ENCODE measurements around the gene CCT3. TPM values are rescaled to one million over a fixed set of nuclear protein-coding genes. Genes with fewer than 3 reads are reported as not detected.
"Not testable (repeated sequence)": the region's sequence is repeated elsewhere in the genome, so short reads cannot be mapped to it uniquely, and the experiment has no call there.

Gene CCT3
- total and polyA plus RNA-seq, 4 experiments from 2014 or later: 109 to 234 (median 152) TPM

DNA sequence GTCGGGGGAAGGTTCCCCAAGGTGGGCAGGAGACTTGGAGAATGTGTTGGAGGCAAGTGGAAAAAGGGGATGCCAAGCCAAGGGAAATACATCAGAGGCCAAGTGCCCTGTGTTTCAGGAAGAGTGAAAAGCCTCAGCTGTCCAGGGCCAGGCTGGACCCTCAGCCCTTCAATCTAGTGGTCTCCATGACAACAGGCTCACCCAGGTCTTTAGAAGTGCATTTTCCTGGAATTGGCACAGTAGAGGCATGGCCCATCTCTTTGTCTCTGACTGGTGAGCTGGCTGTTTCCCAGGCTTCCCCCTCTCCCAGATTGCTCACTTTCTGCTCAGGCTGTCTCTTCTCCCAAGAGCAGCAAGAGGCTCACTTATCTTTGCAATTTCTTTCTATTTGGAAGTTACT lies 20.5 kb upstream of the CCT3 start:
- Mint-ChIP-seq H3K4me3 (no peak overlapping the region), H3K9me3 (no peaks in the 10 kb centered on the region), H3K4me1 (peaks cover 4 to 7% (median 5%) of the 10 kb centered on the region in 4 donors), H3K27me3 (peaks cover 8 to 19% of the 10 kb centered on the region in 2 donors), H3K27ac (no peak overlapping the region), H3K36me3 (no peaks in the 10 kb centered on the region)
- no peak for DNase-seq
- no peaks in the 10 kb centered on the region for H3K9me3 ChIP-seq (ENCODE audit: control insufficient read depth in 1 of 2, low read length in 2 of 2)
- H3K4me3 ChIP-seq (ENCODE audit: low read length in 2 of 2): no peak overlapping the region
- ChIA-PET POLR2A (ENCODE audit: partially characterized antibody) (no interaction called here), CTCF (ENCODE audit: partially characterized antibody) (interaction anchor here (1.1 to 4.1 kb wide), 9 partner anchors 11 to 87 kb away, joined by 3 to 25 read pairs (median 4); no protein-coding TSS in a partner anchor)
- H3K36me3 ChIP-seq (ENCODE audit: insufficient read depth, low read length): no peaks in the 10 kb centered on the region
- H3K4me1 ChIP-seq (ENCODE audit: insufficient read depth, low read length): peaks cover 6% of the 10 kb centered on the region
- peaks cover 4% of the 10 kb centered on the region for H3K27me3 ChIP-seq (ENCODE audit: insufficient read depth, low read length)
- no peak overlapping the region for H3K27ac ChIP-seq (ENCODE audit: low read depth, low read length)
- intact Hi-C loops (cut with micrococcal nuclease): no loop called here

DNA sequence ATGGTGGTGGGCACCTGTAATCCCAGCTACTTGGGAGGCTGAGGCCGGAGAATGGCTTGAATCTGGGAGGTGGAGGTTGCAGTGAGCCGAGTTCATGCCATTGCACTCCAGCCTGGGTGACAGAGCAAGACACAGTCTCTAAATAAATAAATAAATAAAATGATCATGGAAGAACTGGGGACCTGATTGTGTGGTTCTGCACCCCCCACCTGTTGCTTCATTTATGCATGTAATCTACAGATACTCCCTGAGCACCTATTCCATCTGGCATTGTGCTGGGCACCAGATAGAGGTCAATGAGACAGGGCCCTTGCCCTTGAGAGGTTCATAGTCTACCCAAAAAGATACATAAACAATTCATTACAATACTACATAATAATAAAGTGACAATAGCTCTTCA lies 19.9 kb upstream of the CCT3 start:
- CTCF ChIA-PET (ENCODE audit: partially characterized antibody): interaction anchor here (0.6 to 4.1 kb wide), 5 partner anchors 13 to 688 kb away, joined by 3 to 25 read pairs (median 4); no protein-coding TSS in a partner anchor
- H3K9me3 Mint-ChIP-seq: no peaks in the 10 kb centered on the region
- H3K27me3 Mint-ChIP-seq: peaks cover 8 to 19% of the 10 kb centered on the region in 2 donors

DNA sequence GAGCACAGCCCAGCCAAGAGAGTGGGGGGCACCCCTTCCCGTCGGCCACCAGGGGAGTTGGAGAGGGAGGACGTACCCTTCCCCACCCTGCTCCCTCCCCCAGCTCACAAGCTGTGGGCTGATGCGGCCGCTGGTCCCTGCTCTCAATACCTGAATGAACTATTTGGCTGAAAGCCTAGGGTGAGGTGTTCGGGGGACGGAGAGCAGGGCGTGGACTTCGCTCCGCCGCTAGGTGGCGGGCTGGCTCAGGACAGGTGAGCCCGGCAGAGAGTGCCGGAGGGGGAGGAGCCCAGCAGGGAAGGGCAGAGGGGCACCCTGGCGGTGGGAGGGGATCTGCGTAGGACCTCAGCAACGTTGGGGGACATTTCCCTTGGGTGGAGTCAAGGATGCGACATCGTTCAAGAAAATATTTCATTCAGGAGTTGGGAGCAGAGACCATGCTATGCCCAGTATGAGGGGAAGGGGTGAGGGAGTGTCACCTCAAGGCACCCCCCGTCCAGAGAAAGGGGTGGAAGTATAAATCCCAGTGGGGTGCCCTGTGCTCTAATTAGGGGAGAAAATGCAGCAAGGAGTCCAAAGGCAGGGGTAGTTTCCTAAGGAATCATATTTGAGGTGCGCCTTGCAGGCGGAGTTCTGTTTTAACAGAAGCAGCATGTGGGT lies 18.9 kb upstream of the CCT3 start:
- CTCF ChIA-PET (ENCODE audit: partially characterized antibody): interaction anchor here (0.7 to 1.6 kb wide), 8 partner anchors 17 to 369 kb away, joined by 3 to 12 read pairs (median 4); partner anchors contain the start of gene SMG5
- Mint-ChIP-seq H3K4me1 (peaks cover 4 to 7% (median 5%) of the 10 kb centered on the region in 4 donors), H3K36me3 (no peaks in the 10 kb centered on the region), H3K4me3 (peak overlapping the region in 2 of 8 donors; percentile 26 to 46), H3K9me3 (no peaks in the 10 kb centered on the region), H3K27ac (no peak overlapping the region), H3K27me3 (peaks cover 8 to 19% of the 10 kb centered on the region in 2 donors)
- Histone ChIP-seq H3K36me3 (ENCODE audit: insufficient read depth, low read length) (no peaks in the 10 kb centered on the region), H3K27ac (ENCODE audit: low read depth, low read length) (no peak overlapping the region), H3K9me3 (ENCODE audit: control insufficient read depth in 1 of 2, low read length in 2 of 2) (no peaks in the 10 kb centered on the region), H3K27me3 (ENCODE audit: insufficient read depth, low read length) (peaks cover 4% of the 10 kb centered on the region), H3K4me3 (ENCODE audit: low read length in 2 of 2) (no peak overlapping the region), H3K4me1 (ENCODE audit: insufficient read depth, low read length) (peaks cover 6% of the 10 kb centered on the region)
- peak; percentile 43 to 69 (median 61) for DNase-seq
- POLR2A ChIA-PET (ENCODE audit: partially characterized antibody): no interaction called here
- intact Hi-C loops (cut with micrococcal nuclease): loop anchor here (1.0 kb wide), 1 partner anchor 89 kb away; no protein-coding TSS in a partner anchor

More for the DNA sequence above, 19.9 kb upstream of the CCT3 start:
- Histone ChIP-seq H3K36me3 (ENCODE audit: insufficient read depth, low read length) (no peaks in the 10 kb centered on the region), H3K27me3 (ENCODE audit: insufficient read depth, low read length) (peaks cover 4% of the 10 kb centered on the region), H3K9me3 (ENCODE audit: control insufficient read depth in 1 of 2, low read length in 2 of 2) (no peaks in the 10 kb centered on the region), H3K4me1 (ENCODE audit: insufficient read depth, low read length) (peaks cover 6% of the 10 kb centered on the region), H3K27ac (ENCODE audit: low read depth, low read length) (no peak overlapping the region), H3K4me3 (ENCODE audit: low read length in 2 of 2) (no peak overlapping the region)
- Mint-ChIP-seq H3K27ac (no peak overlapping the region), H3K4me1 (peaks cover 4 to 7% (median 5%) of the 10 kb centered on the region in 4 donors), H3K4me3 (no peak overlapping the region), H3K36me3 (no peaks in the 10 kb centered on the region)
- DNase-seq: no peak
- intact Hi-C loops (cut with micrococcal nuclease): loop anchor here (1.0 kb wide), 1 partner anchor 88 kb away; no protein-coding TSS in a partner anchor
- POLR2A ChIA-PET (ENCODE audit: partially characterized antibody): no interaction called here

DNA sequence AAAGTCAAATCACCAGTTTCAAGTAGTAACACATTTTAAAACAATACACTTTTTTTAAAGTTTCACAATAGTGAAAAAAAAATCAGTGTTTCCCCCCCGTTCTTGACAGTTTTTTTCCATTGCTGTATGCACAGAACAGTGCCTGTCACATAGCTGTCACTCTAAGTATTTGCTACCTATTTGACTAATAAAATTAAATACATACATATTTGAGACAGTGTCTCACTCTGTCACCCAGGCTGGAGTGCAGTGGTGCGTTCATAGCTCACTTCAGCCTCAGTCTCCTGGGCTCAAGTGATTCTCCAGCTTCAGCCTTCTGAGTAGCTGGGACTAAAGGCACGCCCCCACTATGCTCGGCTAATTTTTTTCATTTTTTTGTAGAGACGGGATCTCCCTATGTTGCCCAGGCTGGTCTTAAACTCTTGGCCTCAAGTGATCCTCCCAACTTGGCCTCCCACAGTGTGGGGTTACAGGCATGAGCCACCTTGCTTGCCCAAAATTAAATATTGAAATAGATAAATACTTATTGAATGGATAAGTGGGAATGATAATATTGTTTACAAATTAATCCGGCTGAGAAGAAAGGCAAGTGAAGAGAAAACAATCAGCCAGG lies 18.3 kb upstream of the CCT3 start:
- Mint-ChIP-seq H3K27me3 (peaks cover 8 to 19% of the 10 kb centered on the region in 2 donors), H3K4me3 (no peak overlapping the region), H3K4me1 (peaks cover 4 to 7% (median 5%) of the 10 kb centered on the region in 4 donors), H3K27ac (no peak overlapping the region), H3K9me3 (no peaks in the 10 kb centered on the region), H3K36me3 (no peaks in the 10 kb centered on the region)
- Histone ChIP-seq H3K27me3 (ENCODE audit: insufficient read depth, low read length) (peaks cover 4% of the 10 kb centered on the region), H3K27ac (ENCODE audit: low read depth, low read length) (no peak overlapping the region), H3K4me1 (ENCODE audit: insufficient read depth, low read length) (peaks cover 6% of the 10 kb centered on the region), H3K36me3 (ENCODE audit: insufficient read depth, low read length) (no peaks in the 10 kb centered on the region), H3K9me3 (ENCODE audit: control insufficient read depth in 1 of 2, low read length in 2 of 2) (no peaks in the 10 kb centered on the region), H3K4me3 (ENCODE audit: low read length in 2 of 2) (no peak overlapping the region)
- CTCF ChIA-PET (ENCODE audit: partially characterized antibody): interaction anchor here (0.7 to 1.6 kb wide), 8 partner anchors 19 to 370 kb away, joined by 3 to 12 read pairs (median 3); partner anchors contain the start of gene SMG5
- POLR2A ChIA-PET (ENCODE audit: partially characterized antibody): no interaction called here
- intact Hi-C loops (cut with micrococcal nuclease): no loop called here
- no peak for DNase-seq

GRCh38 chr1:156352481-156352880 lies 14.4 kb upstream of the CCT3 start:
- H3K4me3 Mint-ChIP-seq; H3K9me3 Mint-ChIP-seq; H3K9me3 ChIP-seq (ENCODE audit: control insufficient read depth in 1 of 2, low read length in 2 of 2); H3K4me1 Mint-ChIP-seq; H3K4me3 ChIP-seq (ENCODE audit: low read length in 2 of 2); intact Hi-C loops (cut with micrococcal nuclease); H3K27ac ChIP-seq (ENCODE audit: low read depth, low read length); DNase-seq; H3K36me3 Mint-ChIP-seq; H3K27ac Mint-ChIP-seq; H3K4me1 ChIP-seq (ENCODE audit: insufficient read depth, low read length); H3K36me3 ChIP-seq (ENCODE audit: insufficient read depth, low read length); H3K27me3 ChIP-seq (ENCODE audit: insufficient read depth, low read length); POLR2A ChIA-PET (ENCODE audit: partially characterized antibody): not testable (repeated sequence)
- H3K27me3 Mint-ChIP-seq: peaks cover 5 to 15% of the 10 kb centered on the region in 2 donors
- CTCF ChIA-PET (ENCODE audit: partially characterized antibody): interaction anchor here (1.5 to 1.6 kb wide), 2 partner anchors 19 to 93 kb away, joined by 4 to 8 read pairs; no protein-coding TSS in a partner anchor

DNA sequence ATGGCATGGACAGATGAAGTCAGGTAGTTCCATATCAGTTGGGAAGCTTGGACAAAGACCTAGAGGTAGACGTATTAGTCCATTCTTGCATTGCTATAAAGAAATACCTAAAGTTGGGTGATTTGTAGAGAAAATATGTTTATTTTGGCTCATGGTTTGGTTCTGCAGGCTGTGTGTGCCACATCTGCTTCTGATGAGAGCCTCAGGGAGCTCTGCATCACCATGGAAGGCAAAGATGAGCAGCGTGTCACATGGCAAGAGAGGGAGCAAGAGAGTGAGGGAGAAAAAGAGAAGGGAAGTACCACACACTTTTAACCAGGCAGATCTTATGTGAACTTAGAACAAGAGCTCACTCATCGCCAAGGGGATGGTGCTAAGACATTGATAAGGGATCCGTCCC lies 9.2 kb upstream of the CCT3 start:
- H3K9me3 Mint-ChIP-seq: no peaks in the 10 kb centered on the region
- ChIA-PET CTCF (ENCODE audit: partially characterized antibody) (interaction anchor here (0.7 to 1.9 kb wide), 2 partner anchors 11 to 38 kb away, joined by 3 to 6 read pairs; no protein-coding TSS in a partner anchor), POLR2A (ENCODE audit: partially characterized antibody) (no interaction called here)
- Histone ChIP-seq H3K36me3 (ENCODE audit: insufficient read depth, low read length) (no peaks in the 10 kb centered on the region), H3K4me3 (ENCODE audit: low read length in 2 of 2) (no peak overlapping the region), H3K9me3 (ENCODE audit: control insufficient read depth in 1 of 2, low read length in 2 of 2) (no peaks in the 10 kb centered on the region), H3K4me1 (ENCODE audit: insufficient read depth, low read length) (no peaks in the 10 kb centered on the region), H3K27me3 (ENCODE audit: insufficient read depth, low read length) (no peaks in the 10 kb centered on the region), H3K27ac (ENCODE audit: low read depth, low read length) (no peak overlapping the region)
- H3K4me1 Mint-ChIP-seq: no peaks in the 10 kb centered on the region
- no peak for DNase-seq
- intact Hi-C loops (cut with micrococcal nuclease): no loop called here
- no peak overlapping the region for H3K4me3 Mint-ChIP-seq
- no peak overlapping the region for H3K27ac Mint-ChIP-seq
- peaks cover 4 to 5% of the 10 kb centered on the region in 2 donors for H3K27me3 Mint-ChIP-seq
- H3K36me3 Mint-ChIP-seq: no peaks in the 10 kb centered on the region

- intact Hi-C loops (cut with micrococcal nuclease): no loop called here
- no peak overlapping the region for H3K4me3 ChIP-seq (ENCODE audit: low read length in 2 of 2)
- no peaks in the 10 kb centered on the region for H3K4me1 Mint-ChIP-seq
Measured at GRCh38 chr1:156346636-156347035, 8.5 kb upstream of the CCT3 start.

More at GRCh38 chr1:156346636-156347035, 8.5 kb upstream of the CCT3 start:
- Mint-ChIP-seq H3K9me3 (no peaks in the 10 kb centered on the region), H3K4me3 (no peak overlapping the region), H3K36me3 (no peaks in the 10 kb centered on the region), H3K27ac (no peak overlapping the region), H3K27me3 (peaks cover 4 to 5% of the 10 kb centered on the region in 2 donors)
- ChIA-PET CTCF (ENCODE audit: partially characterized antibody) (no interaction called here), POLR2A (ENCODE audit: partially characterized antibody) (no interaction called here)
- no peak overlapping the region for H3K27ac ChIP-seq (ENCODE audit: low read depth, low read length)
- no peak for DNase-seq
- H3K27me3 ChIP-seq (ENCODE audit: insufficient read depth, low read length): no peaks in the 10 kb centered on the region
- no peaks in the 10 kb centered on the region for H3K9me3 ChIP-seq (ENCODE audit: control insufficient read depth in 1 of 2, low read length in 2 of 2)
- H3K4me1 ChIP-seq (ENCODE audit: insufficient read depth, low read length): no peaks in the 10 kb centered on the region
- no peaks in the 10 kb centered on the region for H3K36me3 ChIP-seq (ENCODE audit: insufficient read depth, low read length)

Measured in CD4-positive, alpha-beta memory T cell (primary cell).